Fibroblast of skin of left biceps (primary cell): Measurements from ENCODE around the gene KDM2B.

Source experiments
- DNase-seq, 2 experiments: peaks; one replicate each; pipeline ENCODE4 v3.0.0-alpha.2; 2013; ENCODE audit warnings: low read depth in 2 of 2

Gene KDM2B

GRCh38 chr12:121461048-121461447, 119.8 kb downstream of the KDM2B start:
- no peak for DNase-seq

GRCh38 chr12:121456551-121456950, 124.3 kb downstream of the KDM2B start:
- no peak for DNase-seq

- no peak for DNase-seq
Measured at GRCh38 chr12:121455766-121456420, 124.9 kb downstream of the KDM2B start.

GRCh38 chr12:121454921-121455320, 125.9 kb downstream of the KDM2B start:
- no peak for DNase-seq

GRCh38 chr12:121453629-121454028, 127.2 kb downstream of the KDM2B start:
- no peak for DNase-seq

GRCh38 chr12:121452985-121453360, 127.8 kb downstream of the KDM2B start:
- DNase-seq: no peak

GRCh38 chr12:121452340-121452984, 128.4 kb downstream of the KDM2B start:
- no peak for DNase-seq

GRCh38 chr12:121451961-121452339, 128.9 kb downstream of the KDM2B start:
- no peak for DNase-seq

- DNase-seq: no peak
Measured at GRCh38 chr12:121448771-121449315, 132.0 kb downstream of the KDM2B start.

- no peak for DNase-seq
Measured at GRCh38 chr12:121446750-121447149, 134.1 kb downstream of the KDM2B start.

- DNase-seq: no peak
Measured at GRCh38 chr12:121444842-121445202, 136.0 kb downstream of the KDM2B start.

GRCh38 chr12:121443911-121444841, 136.6 kb downstream of the KDM2B start:
- DNase-seq: no peak

- DNase-seq: no peak
Measured at GRCh38 chr12:121443193-121443870, 137.5 kb downstream of the KDM2B start.

GRCh38 chr12:121442028-121442948, 138.5 kb downstream of the KDM2B start:
- DNase-seq: no peak

- no peak for DNase-seq
Measured at GRCh38 chr12:121441555-121441954, 139.3 kb downstream of the KDM2B start.

- DNase-seq: no peak
Measured at GRCh38 chr12:121440768-121441167, 140.1 kb downstream of the KDM2B start.

GRCh38 chr12:121439715-121440114, 141.1 kb downstream of the KDM2B start:
- no peak for DNase-seq

- no peak for DNase-seq
Measured at GRCh38 chr12:121438905-121439304, 141.9 kb downstream of the KDM2B start.

GRCh38 chr12:121436706-121437105, 144.1 kb downstream of the KDM2B start:
- DNase-seq: no peak

- DNase-seq: no peak
Measured at GRCh38 chr12:121432740-121433480, 147.9 kb downstream of the KDM2B start.
